Measurements from ENCODE around the gene USP31.

- TF ChIP-seq CTCF (IDR thresholded peaks at IDR 0.05; ENCODE audit: poor library complexity) = no peak
- no peak for TF ChIP-seq EZH2 (IDR thresholded peaks at IDR 0.05; ENCODE audit: borderline replicate concordance)
- no peak for TF ChIP-seq EZH2phosphoT487 (IDR thresholded peaks at IDR 0.05; ENCODE audit: low read depth, severe bottlenecking, unreplicated experiment)
Observed at GRCh38 chr16:23107936-23108335, 41.3 kb downstream of the USP31 start.

All from hepatocyte (in vitro differentiated cells).